ENCODE results near the gene SCN1A. TPM values are rescaled to one million over a fixed set of nuclear protein-coding genes. Genes with fewer than 3 reads are reported as not detected.
A peak's percentile ranks its signal among the peaks of the same experiment; 100 is the strongest.

Gene SCN1A
- total and polyA plus RNA-seq, 2 of the 13 experiments (the other 11 are each of a cell fraction or from before 2014, with no cell fraction given): 19.9 to 39.4 TPM

DNA sequence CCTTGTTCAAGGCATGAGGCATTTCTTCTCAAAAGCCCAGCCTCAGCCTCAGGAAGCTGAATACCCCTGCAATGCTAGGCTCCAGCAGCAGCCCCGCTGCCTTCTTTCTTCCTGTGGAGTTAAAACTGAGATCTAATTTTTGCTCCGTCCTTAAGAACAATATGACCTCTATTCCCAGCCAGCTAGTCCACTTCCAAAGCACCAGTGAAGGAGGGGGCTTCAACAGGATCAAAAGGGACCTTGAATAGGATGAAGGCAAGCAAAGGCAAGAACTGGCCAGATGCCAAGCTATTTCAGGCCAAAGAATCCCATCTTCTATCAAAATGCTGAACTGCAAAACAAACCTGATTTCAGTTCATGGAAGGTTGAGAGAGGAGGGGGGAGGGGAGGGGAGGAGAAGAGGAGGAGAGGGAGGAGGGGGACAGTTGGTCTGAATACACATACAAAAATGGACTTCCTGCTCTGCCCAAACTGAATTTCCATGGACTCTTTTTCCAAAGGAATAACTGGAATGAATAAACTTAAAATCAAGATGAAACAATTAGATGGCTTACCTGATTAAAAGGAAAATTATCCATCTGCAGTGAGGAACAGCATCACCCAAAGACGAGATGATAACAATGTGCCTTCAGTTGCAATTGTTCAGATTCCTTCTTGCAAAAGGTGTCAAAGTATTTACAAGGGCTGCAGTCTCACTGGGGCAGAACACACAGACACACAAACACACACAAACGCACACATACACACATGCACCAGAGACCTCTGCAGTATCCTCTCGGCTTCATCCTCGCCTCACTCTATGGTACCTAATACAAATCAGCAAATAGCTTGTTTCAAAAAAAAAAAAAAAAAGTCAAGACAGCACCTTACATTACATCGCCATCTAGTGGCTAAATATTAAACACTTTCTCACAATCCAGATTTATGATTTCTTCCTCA lies at the start of gene SCN1A (continued):
- TF ChIP-seq ATF6 (CRISPR knock-in tag; conservative IDR thresholded peaks at IDR 0.05) (0 out of 2 replicates have a peak, but pooled peaks have one; percentile 48), MIER2 (CRISPR knock-in tag; IDR thresholded peaks at IDR 0.05) (0 out of 2 replicates have a peak, but pooled peaks have one; percentile 45), ZNF484 (CRISPR knock-in tag; IDR thresholded peaks at IDR 0.05; ENCODE audit: borderline replicate concordance, low read depth) (no peak), KDM3A (CRISPR knock-in tag; IDR thresholded peaks at IDR 0.05; ENCODE audit: low read depth) (peak; percentile 24; the same call in 1 of the 2 replicates), NCOA2 (CRISPR knock-in tag; IDR thresholded peaks at IDR 0.05) (peak; percentile 18; the same call in 1 of the 2 replicates), ZNF382 (CRISPR knock-in tag; IDR thresholded peaks at IDR 0.05; ENCODE audit: borderline replicate concordance) (no peak), NFE2L1 (CRISPR knock-in tag; IDR thresholded peaks at IDR 0.05; ENCODE audit: borderline replicate concordance) (no peak), KAT7 (CRISPR knock-in tag; IDR thresholded peaks at IDR 0.05; ENCODE audit: borderline replicate concordance) (peak; percentile 84; the same call in 1 of the 2 replicates), ZNF747 (CRISPR knock-in tag; IDR thresholded peaks at IDR 0.05; ENCODE audit: borderline replicate concordance) (peak; percentile 62; the same call in 1 of the 2 replicates), HNF4A (CRISPR knock-in tag; IDR thresholded peaks at IDR 0.05) (peak; percentile 20; the same call in 1 of the 2 replicates), KMT2B (CRISPR knock-in tag; IDR thresholded peaks at IDR 0.05) (no peak), SMC3 (IDR thresholded peaks at IDR 0.05; ENCODE audit: low read length) (peak; percentile 92), PAX8 (CRISPR knock-in tag; IDR thresholded peaks at IDR 0.05; ENCODE audit: borderline replicate concordance) (no peak), GABPB1 (CRISPR knock-in tag; IDR thresholded peaks at IDR 0.05) (no peak), PAXIP1 (CRISPR knock-in tag; conservative IDR thresholded peaks at IDR 0.05) (peak; percentile 27)
- TF ChIP-seq, protein P1, sequence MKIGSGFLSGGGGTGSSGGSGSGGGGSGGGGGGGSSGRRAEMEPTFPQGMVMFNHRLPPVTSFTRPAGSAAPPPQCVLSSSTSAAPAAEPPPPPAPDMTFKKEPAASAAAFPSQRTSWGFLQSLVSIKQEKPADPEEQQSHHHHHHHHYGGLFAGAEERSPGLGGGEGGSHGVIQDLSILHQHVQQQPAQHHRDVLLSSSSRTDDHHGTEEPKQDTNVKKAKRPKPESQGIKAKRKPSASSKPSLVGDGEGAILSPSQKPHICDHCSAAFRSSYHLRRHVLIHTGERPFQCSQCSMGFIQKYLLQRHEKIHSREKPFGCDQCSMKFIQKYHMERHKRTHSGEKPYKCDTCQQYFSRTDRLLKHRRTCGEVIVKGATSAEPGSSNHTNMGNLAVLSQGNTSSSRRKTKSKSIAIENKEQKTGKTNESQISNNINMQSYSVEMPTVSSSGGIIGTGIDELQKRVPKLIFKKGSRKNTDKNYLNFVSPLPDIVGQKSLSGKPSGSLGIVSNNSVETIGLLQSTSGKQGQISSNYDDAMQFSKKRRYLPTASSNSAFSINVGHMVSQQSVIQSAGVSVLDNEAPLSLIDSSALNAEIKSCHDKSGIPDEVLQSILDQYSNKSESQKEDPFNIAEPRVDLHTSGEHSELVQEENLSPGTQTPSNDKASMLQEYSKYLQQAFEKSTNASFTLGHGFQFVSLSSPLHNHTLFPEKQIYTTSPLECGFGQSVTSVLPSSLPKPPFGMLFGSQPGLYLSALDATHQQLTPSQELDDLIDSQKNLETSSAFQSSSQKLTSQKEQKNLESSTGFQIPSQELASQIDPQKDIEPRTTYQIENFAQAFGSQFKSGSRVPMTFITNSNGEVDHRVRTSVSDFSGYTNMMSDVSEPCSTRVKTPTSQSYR (CRISPR knock-in tag; IDR thresholded peaks at IDR 0.05; ENCODE audit: borderline replicate concordance): no peak
- TF ChIP-seq, protein P2, sequence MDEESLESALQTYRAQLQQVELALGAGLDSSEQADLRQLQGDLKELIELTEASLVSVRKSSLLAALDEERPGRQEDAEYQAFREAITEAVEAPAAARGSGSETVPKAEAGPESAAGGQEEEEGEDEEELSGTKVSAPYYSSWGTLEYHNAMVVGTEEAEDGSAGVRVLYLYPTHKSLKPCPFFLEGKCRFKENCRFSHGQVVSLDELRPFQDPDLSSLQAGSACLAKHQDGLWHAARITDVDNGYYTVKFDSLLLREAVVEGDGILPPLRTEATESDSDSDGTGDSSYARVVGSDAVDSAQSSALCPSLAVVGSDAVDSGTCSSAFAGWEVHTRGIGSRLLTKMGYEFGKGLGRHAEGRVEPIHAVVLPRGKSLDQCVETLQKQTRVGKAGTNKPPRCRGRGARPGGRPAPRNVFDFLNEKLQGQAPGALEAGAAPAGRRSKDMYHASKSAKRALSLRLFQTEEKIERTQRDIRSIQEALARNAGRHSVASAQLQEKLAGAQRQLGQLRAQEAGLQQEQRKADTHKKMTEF (CRISPR knock-in tag; IDR thresholded peaks at IDR 0.05): peak; percentile 59
